Measurements from ENCODE around the gene NRROS. TPM values are rescaled to one million over a fixed set of nuclear protein-coding genes. Genes with fewer than 3 reads are reported as not detected.

The NRROS gene
- total RNA-seq, 2 donors from 2014 or later = 0.66 to 1.8 TPM

DNA sequence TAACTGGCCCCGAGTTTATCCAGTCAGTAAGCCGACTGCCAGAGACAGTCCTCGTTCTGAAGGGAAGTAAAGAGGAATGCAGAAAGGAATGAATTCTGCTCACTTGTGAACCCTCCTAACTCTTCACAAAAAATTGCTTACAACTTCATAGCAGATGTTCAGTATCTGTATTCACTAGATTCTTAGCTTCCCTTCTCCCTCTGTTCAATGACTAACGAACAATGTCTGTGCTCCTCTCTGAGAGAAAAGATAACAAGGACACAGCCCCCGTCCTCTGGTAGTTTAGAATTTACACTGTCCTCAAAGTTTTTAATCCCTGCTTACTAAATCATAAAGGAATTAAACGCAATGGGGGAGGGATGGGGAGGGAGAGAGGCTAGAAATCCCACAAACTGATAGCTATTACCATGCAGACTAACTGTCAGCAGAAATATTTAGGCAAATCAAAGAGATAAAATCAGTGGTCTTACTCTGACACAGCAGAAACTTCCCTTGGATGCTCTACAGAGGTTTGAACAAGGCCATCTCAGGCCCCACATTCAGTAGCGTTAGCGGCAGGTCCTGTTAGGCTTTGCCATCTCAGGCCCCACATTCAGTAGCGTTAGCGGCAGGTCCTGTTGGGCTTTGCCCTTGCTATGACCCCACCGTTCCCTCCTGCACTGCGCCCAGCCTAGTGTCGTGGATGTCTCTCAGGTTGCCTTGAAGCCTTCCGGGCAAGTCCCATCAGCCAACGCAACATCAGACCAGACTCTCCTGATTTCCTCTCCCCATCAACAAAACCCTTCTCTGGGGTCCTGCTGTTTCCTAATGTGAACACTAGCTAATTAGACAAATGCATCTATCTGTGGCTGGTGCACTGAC lies 23.4 kb downstream of the NRROS start:
- no peak overlapping the region for H3K27ac ChIP-seq
- 57 to 67% methylated on average over 14 to 15 of the region's 15 CpGs for WGBS, 2 donors
- TF ChIP-seq, protein P1, sequence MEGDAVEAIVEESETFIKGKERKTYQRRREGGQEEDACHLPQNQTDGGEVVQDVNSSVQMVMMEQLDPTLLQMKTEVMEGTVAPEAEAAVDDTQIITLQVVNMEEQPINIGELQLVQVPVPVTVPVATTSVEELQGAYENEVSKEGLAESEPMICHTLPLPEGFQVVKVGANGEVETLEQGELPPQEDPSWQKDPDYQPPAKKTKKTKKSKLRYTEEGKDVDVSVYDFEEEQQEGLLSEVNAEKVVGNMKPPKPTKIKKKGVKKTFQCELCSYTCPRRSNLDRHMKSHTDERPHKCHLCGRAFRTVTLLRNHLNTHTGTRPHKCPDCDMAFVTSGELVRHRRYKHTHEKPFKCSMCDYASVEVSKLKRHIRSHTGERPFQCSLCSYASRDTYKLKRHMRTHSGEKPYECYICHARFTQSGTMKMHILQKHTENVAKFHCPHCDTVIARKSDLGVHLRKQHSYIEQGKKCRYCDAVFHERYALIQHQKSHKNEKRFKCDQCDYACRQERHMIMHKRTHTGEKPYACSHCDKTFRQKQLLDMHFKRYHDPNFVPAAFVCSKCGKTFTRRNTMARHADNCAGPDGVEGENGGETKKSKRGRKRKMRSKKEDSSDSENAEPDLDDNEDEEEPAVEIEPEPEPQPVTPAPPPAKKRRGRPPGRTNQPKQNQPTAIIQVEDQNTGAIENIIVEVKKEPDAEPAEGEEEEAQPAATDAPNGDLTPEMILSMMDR (IDR thresholded peaks at IDR 0.05) = no peak
- TF ChIP-seq POLR2A (IDR thresholded peaks at IDR 0.05) = no peak

DNA sequence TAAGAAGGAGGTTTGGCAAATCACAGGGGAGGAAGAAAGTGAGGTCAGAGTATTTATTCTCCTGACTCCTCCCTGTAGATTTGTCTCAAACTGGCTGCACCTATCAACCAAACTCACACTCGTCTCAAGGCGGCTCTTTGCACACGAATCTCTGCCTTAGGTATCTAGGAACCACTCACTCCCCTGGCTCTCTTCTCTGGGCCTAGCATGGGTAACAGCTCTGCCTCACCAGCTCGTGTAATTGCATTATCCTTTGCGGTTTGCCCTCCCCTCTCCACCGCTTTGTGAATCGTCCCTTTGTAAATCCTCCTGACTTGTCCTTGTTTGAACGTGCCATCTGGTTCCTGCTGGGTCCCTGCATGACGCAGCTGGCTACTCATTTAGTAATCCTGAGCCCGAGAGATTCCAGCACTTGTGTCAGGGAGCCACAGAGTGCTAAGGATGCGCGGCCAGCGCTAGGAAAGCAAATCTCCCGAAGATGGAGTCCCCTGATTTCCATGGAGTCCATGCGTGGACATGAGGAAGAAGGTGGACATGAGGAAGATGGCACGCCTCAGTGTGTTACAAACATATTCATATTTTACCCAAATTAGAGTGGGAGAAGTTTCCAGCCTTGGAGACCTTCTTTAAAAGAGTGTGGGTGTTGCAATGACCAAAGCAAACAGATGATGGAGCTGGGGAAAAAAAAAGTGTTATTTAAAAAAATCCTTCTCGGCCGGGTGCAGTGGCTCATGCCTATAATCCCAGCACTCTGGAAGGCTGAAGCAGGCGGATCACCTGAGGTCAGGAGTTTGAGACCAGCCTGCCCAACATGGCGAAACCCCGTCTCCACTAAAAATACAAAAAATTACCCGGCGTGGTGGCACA lies 26.7 kb downstream of the NRROS start:
- no peak for TF ChIP-seq POLR2A (IDR thresholded peaks at IDR 0.05)
- TF ChIP-seq, protein P1 (IDR thresholded peaks at IDR 0.05) = no peak
- intact Hi-C loops (cut with DNase I) = no loop called here
- Histone ChIP-seq H3K4me3 (no peak overlapping the region), H3K9me3 (no peaks in the 10 kb centered on the region), H3K36me3 (replicated peaks in 1 of 2; ENCODE audit: insufficient read depth in 1 of 2, low read depth in 2 of 2) (no peaks in the 10 kb centered on the region), H3K4me1 (no peaks in the 10 kb centered on the region), H3K27ac (no peak overlapping the region), H3K27me3 (no peaks in the 10 kb centered on the region)
- DNase-seq = no peak
- ATAC-seq = no peak
- 36 to 37% methylated on average over 23 of the region's 23 CpGs for WGBS, 2 donors

More for the DNA sequence above, 23.4 kb downstream of the NRROS start:
- H3K4me1 ChIP-seq = peaks cover 9% of the 10 kb centered on the region
- DNase-seq (no peak), ATAC-seq (no peak)
- H3K27me3 ChIP-seq = no peaks in the 10 kb centered on the region
- H3K9me3 ChIP-seq = no peaks in the 10 kb centered on the region
- intact Hi-C loops (cut with DNase I) = no loop called here
- H3K36me3 ChIP-seq (replicated peaks in 1 of 2; ENCODE audit: insufficient read depth in 1 of 2, low read depth in 2 of 2) = no peaks in the 10 kb centered on the region
- H3K4me3 ChIP-seq = no peak overlapping the region

DNA sequence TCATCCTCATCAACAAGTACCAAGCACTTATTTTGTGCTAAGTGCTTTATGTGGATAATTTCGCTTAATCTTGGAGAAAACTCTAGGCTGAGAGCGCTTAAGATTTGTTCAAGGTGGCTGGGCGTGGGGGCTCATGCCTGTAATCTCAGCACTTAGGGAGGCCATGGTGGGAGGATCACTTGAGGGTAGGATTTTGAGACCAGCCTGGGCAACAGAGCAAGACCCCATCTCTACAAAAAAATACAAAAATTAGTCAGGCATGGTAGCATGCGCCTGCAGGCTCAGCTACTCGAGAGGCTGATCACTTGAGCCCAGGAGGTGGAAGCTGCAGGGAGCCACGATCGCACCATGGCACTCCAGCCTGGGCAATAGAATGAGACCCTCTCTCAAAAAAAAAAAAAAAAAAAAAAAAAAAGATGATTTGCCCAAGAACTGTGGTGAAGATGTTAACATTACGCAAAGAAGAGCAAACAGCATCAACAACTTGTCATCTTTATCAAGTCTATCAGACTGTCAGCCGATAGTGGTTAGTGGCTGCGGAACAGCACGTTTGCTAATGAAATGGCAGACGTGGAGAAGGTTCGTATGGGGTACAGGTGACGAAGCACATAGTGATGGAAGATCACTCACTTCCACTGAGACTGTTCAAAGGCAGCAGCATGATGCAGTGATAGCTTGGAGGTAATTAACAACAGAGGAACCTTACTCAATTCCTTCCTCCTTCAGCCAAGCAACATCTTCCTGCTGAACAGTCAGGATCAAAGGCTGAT lies 27.7 kb downstream of the NRROS start:
- no peak for TF ChIP-seq POLR2A (IDR thresholded peaks at IDR 0.05)
- TF ChIP-seq, protein P1 (IDR thresholded peaks at IDR 0.05) = no peak
- WGBS, 2 donors = 76 to 80% methylated on average over 13 to 14 of the region's 14 CpGs
- Histone ChIP-seq H3K27me3 (no peaks in the 10 kb centered on the region), H3K27ac (no peak overlapping the region), H3K36me3 (replicated peaks in 1 of 2; ENCODE audit: insufficient read depth in 1 of 2, low read depth in 2 of 2) (no peaks in the 10 kb centered on the region), H3K4me1 (no peaks in the 10 kb centered on the region), H3K4me3 (no peak overlapping the region), H3K9me3 (no peaks in the 10 kb centered on the region)
- ATAC-seq = no peak
- intact Hi-C loops (cut with DNase I) = no loop called here
- no peak for DNase-seq

DNA sequence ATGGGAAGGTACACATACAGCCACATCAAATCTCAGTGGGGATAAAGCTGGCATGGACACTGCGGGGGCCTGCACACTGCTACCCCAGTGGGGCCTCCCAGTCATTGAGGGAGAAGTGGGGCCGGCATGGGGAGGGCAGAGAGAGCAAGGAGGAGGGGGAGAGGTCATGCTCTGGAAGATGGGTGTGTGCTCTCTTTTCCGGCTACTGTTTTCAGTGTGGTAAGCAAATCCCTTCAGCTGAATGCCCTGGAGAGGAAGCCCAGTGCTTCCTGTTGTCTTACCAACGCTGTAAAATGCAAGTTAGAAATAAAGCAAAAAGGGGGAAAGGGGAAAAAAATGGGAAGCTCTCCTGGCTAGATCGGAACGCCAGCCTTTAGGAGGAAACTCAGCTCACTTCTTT lies 30.8 kb downstream of the NRROS start:
- Histone ChIP-seq H3K27me3 (no peaks in the 10 kb centered on the region), H3K9me3 (no peaks in the 10 kb centered on the region), H3K36me3 (replicated peaks in 1 of 2; ENCODE audit: insufficient read depth in 1 of 2, low read depth in 2 of 2) (no peaks in the 10 kb centered on the region), H3K27ac (no peak overlapping the region), H3K4me1 (no peaks in the 10 kb centered on the region), H3K4me3 (no peak overlapping the region)
- intact Hi-C loops (cut with DNase I) = no loop called here
- no peak for DNase-seq
- no peak for ATAC-seq
- TF ChIP-seq, protein P1 (IDR thresholded peaks at IDR 0.05) = no peak
- TF ChIP-seq POLR2A (IDR thresholded peaks at IDR 0.05) = no peak
- 32 to 33% methylated on average over 6 of the region's 6 CpGs for WGBS, 2 donors

Measured in body of pancreas (tissue), 4 donors.